ENCODE data around the gene YTHDC2. TPM values are rescaled to one million over a fixed set of nuclear protein-coding genes. Genes with fewer than 3 reads are reported as not detected.

YTHDC2 gene
- total and polyA plus RNA-seq, 10 of the 15 experiments (the other 5 are each of a cell fraction or from before 2014, with no cell fraction given): 3.8 to 25.8 (median 16.4) TPM

DNA sequence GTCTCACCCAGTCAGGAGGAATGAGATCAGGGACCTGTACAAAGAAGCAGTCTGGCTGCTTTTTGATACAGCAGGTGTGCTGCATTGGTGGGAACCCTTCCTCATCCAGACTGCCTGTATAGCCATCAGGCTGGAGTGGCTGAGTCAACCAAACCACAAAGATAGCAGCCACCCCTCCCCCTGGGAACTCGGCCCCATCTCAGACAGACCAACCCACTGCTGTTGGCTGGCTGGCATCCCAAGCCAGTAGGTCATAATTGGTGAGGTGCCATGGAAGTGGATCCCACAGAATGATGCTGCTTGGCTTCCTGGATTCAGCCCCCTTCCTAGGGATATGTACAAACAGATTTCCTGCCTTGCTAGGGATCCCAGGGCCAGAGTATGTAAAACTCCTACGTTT lies 60.9 kb downstream of the YTHDC2 start:
- no peaks in the 10 kb centered on the region for H3K79me2 ChIP-seq (ENCODE audit: control insufficient read depth, insufficient read depth, low read length)
- CTCF ChIA-PET: no interaction called here
- no peaks in the 10 kb centered on the region for H3K4me1 ChIP-seq (ENCODE audit: control insufficient read depth, insufficient read depth, low read length)
- peaks cover 5 to 7% of the 10 kb centered on the region in 2 experiments; a peak in 3 of 4 replicates for H3K36me3 ChIP-seq (ENCODE audit: control insufficient read depth in 2 of 2, insufficient read depth in 2 of 2, low read length in 1 of 2)
- SMC1A ChIA-PET (ENCODE audit: uncharacterized antibody, unreplicated experiment): no interaction called here
- H3K27me3 ChIP-seq (replicated peaks in 1 of 2; ENCODE audit: control insufficient read depth in 2 of 2, insufficient read depth in 2 of 2, low read length in 1 of 2): no peaks in the 10 kb centered on the region
- intact Hi-C loops (cut with micrococcal nuclease; ENCODE audit: unreplicated experiment): no loop called here
- DNase-seq (ENCODE audit: low read depth, low spot score): no peak
- H3K9ac ChIP-seq (ENCODE audit: control insufficient read depth, insufficient read depth, low read length): no peak overlapping the region
- TF ChIP-seq ZSCAN29 (IDR thresholded peaks at IDR 0.05): no peak
- FAIRE-seq: no peak
- H3K4me2 ChIP-seq (ENCODE audit: control insufficient read depth, insufficient read depth): no peak overlapping the region
- RAD21 ChIA-PET (ENCODE audit: unreplicated experiment): no interaction called here
- H3K4me3 ChIP-seq: no peak overlapping the region
- no peak overlapping the region for H2AFZ ChIP-seq (ENCODE audit: control insufficient read depth, low read depth, low read length)
- POLR2A ChIA-PET: no interaction called here
- no TSS peak for BruUV-seq (replicated peaks)
- ATAC-seq: no peak
- H4K20me1 ChIP-seq (ENCODE audit: control insufficient read depth, insufficient read depth): no peaks in the 10 kb centered on the region
- in situ Hi-C loops (cut with MboI): no loop called here
- WGBS (ENCODE audit: insufficient coverage, insufficient replicate concordance, low lambda C conversion rate, missing lambda C conversion rate): 100% methylated on average over 2 of the region's 2 CpGs
- H3K9me3 ChIP-seq (replicated peaks; ENCODE audit: control insufficient read depth, insufficient read depth, low read length): no peaks in the 10 kb centered on the region
- H3K27ac ChIP-seq (ENCODE audit: control insufficient read depth, insufficient read depth): no peak overlapping the region

DNA sequence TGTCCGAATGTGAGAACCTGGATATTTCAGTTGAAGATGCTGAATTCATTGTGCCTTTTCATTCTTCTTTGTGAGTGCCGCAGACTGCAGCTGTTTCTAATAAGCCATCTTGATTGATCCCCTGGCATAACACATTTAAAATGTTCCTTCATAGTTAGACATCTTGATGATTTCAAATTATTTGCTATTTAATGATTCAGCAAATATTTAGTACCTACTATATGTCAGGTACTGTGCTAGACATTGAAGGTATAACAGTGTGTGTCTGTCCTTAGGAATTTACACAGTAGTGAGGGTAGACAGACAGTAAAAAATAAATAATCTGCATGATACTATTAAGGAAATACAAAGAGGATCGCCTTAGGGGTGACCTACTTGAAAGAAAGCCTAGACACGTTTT lies 61.6 kb downstream of the YTHDC2 start:
- ATAC-seq (no peak), DNase-seq (ENCODE audit: low read depth, low spot score) (no peak), FAIRE-seq (no peak)
- H3K36me3 ChIP-seq (ENCODE audit: control insufficient read depth in 2 of 2, insufficient read depth in 2 of 2, low read length in 1 of 2): peaks cover 5 to 7% of the 10 kb centered on the region in 2 experiments; a peak in 3 of 4 replicates
- no peaks in the 10 kb centered on the region for H3K79me2 ChIP-seq (ENCODE audit: control insufficient read depth, insufficient read depth, low read length)
- ChIA-PET POLR2A (no interaction called here), RAD21 (ENCODE audit: unreplicated experiment) (no interaction called here), CTCF (no interaction called here), SMC1A (ENCODE audit: uncharacterized antibody, unreplicated experiment) (no interaction called here)
- H2AFZ ChIP-seq (ENCODE audit: control insufficient read depth, low read depth, low read length): no peak overlapping the region
- 61% methylated on average over 4 of the region's 4 CpGs for WGBS (ENCODE audit: insufficient coverage, insufficient replicate concordance, low lambda C conversion rate, missing lambda C conversion rate)
- in situ Hi-C loops (cut with MboI): no loop called here
- intact Hi-C loops (cut with micrococcal nuclease; ENCODE audit: unreplicated experiment): no loop called here
- no peaks in the 10 kb centered on the region for H3K27me3 ChIP-seq (replicated peaks in 1 of 2; ENCODE audit: control insufficient read depth in 2 of 2, insufficient read depth in 2 of 2, low read length in 1 of 2)
- no peak overlapping the region for H3K27ac ChIP-seq (ENCODE audit: control insufficient read depth, insufficient read depth)
- BruUV-seq (replicated peaks): no TSS peak
- no peaks in the 10 kb centered on the region for H4K20me1 ChIP-seq (ENCODE audit: control insufficient read depth, insufficient read depth)
- no peak overlapping the region for H3K4me3 ChIP-seq
- no peak overlapping the region for H3K4me2 ChIP-seq (ENCODE audit: control insufficient read depth, insufficient read depth)
- no peak overlapping the region for H3K9ac ChIP-seq (ENCODE audit: control insufficient read depth, insufficient read depth, low read length)
- no peaks in the 10 kb centered on the region for H3K9me3 ChIP-seq (replicated peaks; ENCODE audit: control insufficient read depth, insufficient read depth, low read length)
- H3K4me1 ChIP-seq (ENCODE audit: control insufficient read depth, insufficient read depth, low read length): no peaks in the 10 kb centered on the region
- TF ChIP-seq SRF (IDR thresholded peaks at IDR 0.05; ENCODE audit: low read depth in 2 of 2, low read length in 2 of 2): no peak
- TF ChIP-seq BCL11A (IDR thresholded peaks at IDR 0.05; ENCODE audit: low read depth, low read length): no peak
- TF ChIP-seq, protein P1, sequence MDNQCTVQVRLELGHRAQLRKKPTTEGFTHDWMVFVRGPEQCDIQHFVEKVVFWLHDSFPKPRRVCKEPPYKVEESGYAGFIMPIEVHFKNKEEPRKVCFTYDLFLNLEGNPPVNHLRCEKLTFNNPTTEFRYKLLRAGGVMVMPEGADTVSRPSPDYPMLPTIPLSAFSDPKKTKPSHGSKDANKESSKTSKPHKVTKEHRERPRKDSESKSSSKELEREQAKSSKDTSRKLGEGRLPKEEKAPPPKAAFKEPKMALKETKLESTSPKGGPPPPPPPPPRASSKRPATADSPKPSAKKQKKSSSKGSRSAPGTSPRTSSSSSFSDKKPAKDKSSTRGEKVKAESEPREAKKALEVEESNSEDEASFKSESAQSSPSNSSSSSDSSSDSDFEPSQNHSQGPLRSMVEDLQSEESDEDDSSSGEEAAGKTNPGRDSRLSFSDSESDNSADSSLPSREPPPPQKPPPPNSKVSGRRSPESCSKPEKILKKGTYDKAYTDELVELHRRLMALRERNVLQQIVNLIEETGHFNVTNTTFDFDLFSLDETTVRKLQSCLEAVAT (IDR thresholded peaks at IDR 0.05): no peak
- TF ChIP-seq SMARCA5 (IDR thresholded peaks at IDR 0.05): no peak
- TF ChIP-seq DPF2 (IDR thresholded peaks at IDR 0.05): no peak
- TF ChIP-seq TCF3 (IDR thresholded peaks at IDR 0.05; ENCODE audit: borderline replicate concordance, insufficient read depth, low read depth, low read length): no peak
- TF ChIP-seq EGR1 (IDR thresholded peaks at IDR 0.05; ENCODE audit: borderline replicate concordance in 1 of 2, low read depth in 2 of 2, low read length in 2 of 2): no peak
- TF ChIP-seq EED (IDR thresholded peaks at IDR 0.05; ENCODE audit: low read depth): no peak
- TF ChIP-seq, protein P2, sequence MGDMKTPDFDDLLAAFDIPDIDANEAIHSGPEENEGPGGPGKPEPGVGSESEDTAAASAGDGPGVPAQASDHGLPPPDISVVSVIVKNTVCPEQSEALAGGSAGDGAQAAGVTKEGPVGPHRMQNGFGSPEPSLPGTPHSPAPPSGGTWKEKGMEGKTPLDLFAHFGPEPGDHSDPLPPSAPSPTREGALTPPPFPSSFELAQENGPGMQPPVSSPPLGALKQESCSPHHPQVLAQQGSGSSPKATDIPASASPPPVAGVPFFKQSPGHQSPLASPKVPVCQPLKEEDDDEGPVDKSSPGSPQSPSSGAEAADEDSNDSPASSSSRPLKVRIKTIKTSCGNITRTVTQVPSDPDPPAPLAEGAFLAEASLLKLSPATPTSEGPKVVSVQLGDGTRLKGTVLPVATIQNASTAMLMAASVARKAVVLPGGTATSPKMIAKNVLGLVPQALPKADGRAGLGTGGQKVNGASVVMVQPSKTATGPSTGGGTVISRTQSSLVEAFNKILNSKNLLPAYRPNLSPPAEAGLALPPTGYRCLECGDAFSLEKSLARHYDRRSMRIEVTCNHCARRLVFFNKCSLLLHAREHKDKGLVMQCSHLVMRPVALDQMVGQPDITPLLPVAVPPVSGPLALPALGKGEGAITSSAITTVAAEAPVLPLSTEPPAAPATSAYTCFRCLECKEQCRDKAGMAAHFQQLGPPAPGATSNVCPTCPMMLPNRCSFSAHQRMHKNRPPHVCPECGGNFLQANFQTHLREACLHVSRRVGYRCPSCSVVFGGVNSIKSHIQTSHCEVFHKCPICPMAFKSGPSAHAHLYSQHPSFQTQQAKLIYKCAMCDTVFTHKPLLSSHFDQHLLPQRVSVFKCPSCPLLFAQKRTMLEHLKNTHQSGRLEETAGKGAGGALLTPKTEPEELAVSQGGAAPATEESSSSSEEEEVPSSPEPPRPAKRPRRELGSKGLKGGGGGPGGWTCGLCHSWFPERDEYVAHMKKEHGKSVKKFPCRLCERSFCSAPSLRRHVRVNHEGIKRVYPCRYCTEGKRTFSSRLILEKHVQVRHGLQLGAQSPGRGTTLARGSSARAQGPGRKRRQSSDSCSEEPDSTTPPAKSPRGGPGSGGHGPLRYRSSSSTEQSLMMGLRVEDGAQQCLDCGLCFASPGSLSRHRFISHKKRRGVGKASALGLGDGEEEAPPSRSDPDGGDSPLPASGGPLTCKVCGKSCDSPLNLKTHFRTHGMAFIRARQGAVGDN (IDR thresholded peaks at IDR 0.05): no peak
- TF ChIP-seq HDAC6 (IDR thresholded peaks at IDR 0.05; ENCODE audit: unreplicated experiment): no peak
- no peak for TF ChIP-seq WRNIP1 (IDR thresholded peaks at IDR 0.05; ENCODE audit: borderline replicate concordance, low read depth, low read length)
- TF ChIP-seq TBL1XR1 (IDR thresholded peaks at IDR 0.05; ENCODE audit: low read depth, low read length): no peak
- TF ChIP-seq ASH2L (IDR thresholded peaks at IDR 0.05; ENCODE audit: borderline replicate concordance, low read depth): no peak
